ENCODE results near the gene HES6.

The HES6 gene

GRCh38 chr2:238256111-238256510, 16.3 kb upstream of the HES6 start:
- H3K4me2 ChIP-seq (ENCODE audit: low read depth, low read length), result no peak overlapping the region
- no peak overlapping the region for H3K27ac ChIP-seq (ENCODE audit: low read length)
- H3F3A ChIP-seq (ENCODE audit: insufficient read depth, low read length), result peaks cover 27% of the 10 kb centered on the region
- H3K27me3 ChIP-seq (replicated peaks; ENCODE audit: insufficient read depth, low read length), result no peaks in the 10 kb centered on the region
- H2AFZ ChIP-seq (ENCODE audit: low read length), result no peak overlapping the region
- H3K9me3 ChIP-seq (replicated peaks; ENCODE audit: insufficient read depth, low read length), result no peaks in the 10 kb centered on the region
- no peaks in the 10 kb centered on the region for H4K20me1 ChIP-seq (ENCODE audit: insufficient read depth, low read length)
- peaks cover 40% of the 10 kb centered on the region for H3K4me1 ChIP-seq (ENCODE audit: low read length)
- no peaks in the 10 kb centered on the region for H3K9me2 ChIP-seq (replicated peaks; ENCODE audit: insufficient read depth, low read length)
- DNase-seq, result no peak
- 0 out of 2 replicates have a peak, but pooled peaks cover 7% of the 10 kb centered on the region for H3K79me2 ChIP-seq (ENCODE audit: low read length)
- TF ChIP-seq CTCF (IDR thresholded peaks at IDR 0.05; ENCODE audit: low read length) (no peak), EZH2phosphoT487 (IDR thresholded peaks at IDR 0.05; ENCODE audit: low read length) (no peak), EZH2 (optimal IDR thresholded peaks at IDR 0.05; ENCODE audit: low read depth, low read length) (no peak)
- no peak overlapping the region for H3K9ac ChIP-seq (ENCODE audit: low read length)
- no peaks in the 10 kb centered on the region for H3K36me3 ChIP-seq (replicated peaks; ENCODE audit: insufficient read depth, low read length)
- no peak overlapping the region for H3K4me3 ChIP-seq (ENCODE audit: low read length)

- Histone ChIP-seq H3F3A (ENCODE audit: insufficient read depth, low read length) (peaks cover 27% of the 10 kb centered on the region), H3K27me3 (replicated peaks; ENCODE audit: insufficient read depth, low read length) (no peaks in the 10 kb centered on the region), H3K36me3 (replicated peaks; ENCODE audit: insufficient read depth, low read length) (no peaks in the 10 kb centered on the region), H4K20me1 (ENCODE audit: insufficient read depth, low read length) (no peaks in the 10 kb centered on the region), H3K9ac (ENCODE audit: low read length) (no peak overlapping the region), H3K9me2 (replicated peaks; ENCODE audit: insufficient read depth, low read length) (no peaks in the 10 kb centered on the region), H3K4me1 (ENCODE audit: low read length) (peaks cover 35% of the 10 kb centered on the region), H3K27ac (ENCODE audit: low read length) (no peak overlapping the region), H3K4me3 (ENCODE audit: low read length) (no peak overlapping the region), H3K79me2 (ENCODE audit: low read length) (0 out of 2 replicates have a peak, but pooled peaks cover 2% of the 10 kb centered on the region), H3K4me2 (ENCODE audit: low read depth, low read length) (no peak overlapping the region), H3K9me3 (replicated peaks; ENCODE audit: insufficient read depth, low read length) (no peaks in the 10 kb centered on the region), H2AFZ (ENCODE audit: low read length) (no peak overlapping the region)
- no peak for TF ChIP-seq EZH2phosphoT487 (IDR thresholded peaks at IDR 0.05; ENCODE audit: low read length)
- no peak for TF ChIP-seq EZH2 (optimal IDR thresholded peaks at IDR 0.05; ENCODE audit: low read depth, low read length)
- TF ChIP-seq CTCF (IDR thresholded peaks at IDR 0.05; ENCODE audit: low read length), result no peak
- no peak for DNase-seq
Measured at GRCh38 chr2:238255636-238256035, 15.8 kb upstream of the HES6 start.

- Histone ChIP-seq H3F3A (ENCODE audit: insufficient read depth, low read length) (peaks cover 22% of the 10 kb centered on the region), H3K9ac (ENCODE audit: low read length) (no peak overlapping the region), H3K27me3 (replicated peaks; ENCODE audit: insufficient read depth, low read length) (no peaks in the 10 kb centered on the region), H3K36me3 (replicated peaks; ENCODE audit: insufficient read depth, low read length) (no peaks in the 10 kb centered on the region), H3K79me2 (ENCODE audit: low read length) (no peaks in the 10 kb centered on the region), H3K4me1 (ENCODE audit: low read length) (peaks cover 30% of the 10 kb centered on the region), H4K20me1 (ENCODE audit: insufficient read depth, low read length) (no peaks in the 10 kb centered on the region), H3K9me2 (replicated peaks; ENCODE audit: insufficient read depth, low read length) (no peaks in the 10 kb centered on the region), H3K9me3 (replicated peaks; ENCODE audit: insufficient read depth, low read length) (no peaks in the 10 kb centered on the region), H2AFZ (ENCODE audit: low read length) (no peak overlapping the region), H3K27ac (ENCODE audit: low read length) (no peak overlapping the region), H3K4me3 (ENCODE audit: low read length) (no peak overlapping the region), H3K4me2 (ENCODE audit: low read depth, low read length) (no peak overlapping the region)
- no peak for DNase-seq
- no peak for TF ChIP-seq CTCF (IDR thresholded peaks at IDR 0.05; ENCODE audit: low read length)
- no peak for TF ChIP-seq EZH2phosphoT487 (IDR thresholded peaks at IDR 0.05; ENCODE audit: low read length)
- no peak for TF ChIP-seq EZH2 (optimal IDR thresholded peaks at IDR 0.05; ENCODE audit: low read depth, low read length)
Measured at GRCh38 chr2:238255151-238255551, 15.3 kb upstream of the HES6 start.

All from MM.1S (cell line).